DND-41 (cell line): Measurements from ENCODE around the gene LCN6.

Experiments
- CTCF ChIP-seq: IDR thresholded peaks from 2 replicates; pipeline ENCODE4 v1.5.1; 2012; ENCODE audit warnings: borderline replicate concordance, low read length, moderate library complexity, mild to moderate bottlenecking; ENCODE audit not compliant: poor library complexity, severe bottlenecking; ENCODE audit errors: extremely low read depth
- EZH2 ChIP-seq: IDR thresholded peaks from 3 replicates; pipeline ENCODE4 v1.6.1; 2012; ENCODE audit warnings: borderline replicate concordance, low read depth, mild to moderate bottlenecking, moderate library complexity, low read length, inconsistent platforms; ENCODE audit not compliant: severe bottlenecking

GRCh38 chr9:136761545-136761981 is 13.2 kb upstream of the LCN6 start:
- TF ChIP-seq CTCF (no peak), EZH2 (no peak)
